Fibroblast of villous mesenchyme (primary cell): Measurements from ENCODE around the gene ANKRD42. TPM values are rescaled to one million over a fixed set of nuclear protein-coding genes. Genes with fewer than 3 reads are reported as not detected.
"Not testable (repeated sequence)": the region's sequence is repeated elsewhere in the genome, so short reads cannot be mapped to it uniquely, and the experiment has no call there.

Experiments used
- DNase-seq: peaks from one replicate; pipeline ENCODE4 v3.0.0-alpha.2; 2010; ENCODE audit warnings: low read depth
- H3K4me3 ChIP-seq: 2 replicates; pipeline ENCODE4 v1.5.1; 2011; ENCODE audit warnings: low read depth, mild to moderate bottlenecking, low read length
- total RNA-seq: library from RNA; depleted of rRNA; stranded (reverse); fragments of >200 nt; gene quantifications from 2 replicates; pipeline ENCODE4 v1.2.3, GENCODE V29; 2012
- TF ChIP-seq, protein P1 (sequence below): IDR thresholded peaks from 2 replicates; pipeline ENCODE4 v1.5.1; 2012; ENCODE audit warnings: low read depth, mild to moderate bottlenecking, low read length; ENCODE audit not compliant: insufficient read depth

ANKRD42 gene
- total RNA-seq, 1 donor, result 11.2 TPM

DNA sequence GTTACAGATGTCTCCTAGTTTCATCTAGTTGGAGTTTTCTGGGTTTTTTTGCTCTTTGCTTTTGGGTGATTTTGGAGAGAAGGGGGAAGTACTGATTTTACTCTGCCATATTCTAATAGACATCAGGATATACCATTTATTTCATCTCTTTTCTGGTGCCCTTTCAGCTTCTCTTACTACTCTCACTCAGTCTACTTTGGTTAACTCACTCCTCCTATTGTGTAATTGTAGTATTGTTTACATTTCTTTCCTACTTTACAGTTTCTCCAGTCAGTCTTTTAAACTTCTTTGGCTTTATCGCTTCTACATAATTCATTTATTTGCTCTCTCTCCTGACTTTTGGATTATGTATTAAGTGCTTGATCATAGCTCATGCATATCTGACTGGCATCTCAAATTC is 6.5 kb downstream of the ANKRD42 start:
- no peak for DNase-seq
- H3K4me3 ChIP-seq, result no peak overlapping the region
- TF ChIP-seq, protein P1, sequence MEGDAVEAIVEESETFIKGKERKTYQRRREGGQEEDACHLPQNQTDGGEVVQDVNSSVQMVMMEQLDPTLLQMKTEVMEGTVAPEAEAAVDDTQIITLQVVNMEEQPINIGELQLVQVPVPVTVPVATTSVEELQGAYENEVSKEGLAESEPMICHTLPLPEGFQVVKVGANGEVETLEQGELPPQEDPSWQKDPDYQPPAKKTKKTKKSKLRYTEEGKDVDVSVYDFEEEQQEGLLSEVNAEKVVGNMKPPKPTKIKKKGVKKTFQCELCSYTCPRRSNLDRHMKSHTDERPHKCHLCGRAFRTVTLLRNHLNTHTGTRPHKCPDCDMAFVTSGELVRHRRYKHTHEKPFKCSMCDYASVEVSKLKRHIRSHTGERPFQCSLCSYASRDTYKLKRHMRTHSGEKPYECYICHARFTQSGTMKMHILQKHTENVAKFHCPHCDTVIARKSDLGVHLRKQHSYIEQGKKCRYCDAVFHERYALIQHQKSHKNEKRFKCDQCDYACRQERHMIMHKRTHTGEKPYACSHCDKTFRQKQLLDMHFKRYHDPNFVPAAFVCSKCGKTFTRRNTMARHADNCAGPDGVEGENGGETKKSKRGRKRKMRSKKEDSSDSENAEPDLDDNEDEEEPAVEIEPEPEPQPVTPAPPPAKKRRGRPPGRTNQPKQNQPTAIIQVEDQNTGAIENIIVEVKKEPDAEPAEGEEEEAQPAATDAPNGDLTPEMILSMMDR, result no peak

DNA sequence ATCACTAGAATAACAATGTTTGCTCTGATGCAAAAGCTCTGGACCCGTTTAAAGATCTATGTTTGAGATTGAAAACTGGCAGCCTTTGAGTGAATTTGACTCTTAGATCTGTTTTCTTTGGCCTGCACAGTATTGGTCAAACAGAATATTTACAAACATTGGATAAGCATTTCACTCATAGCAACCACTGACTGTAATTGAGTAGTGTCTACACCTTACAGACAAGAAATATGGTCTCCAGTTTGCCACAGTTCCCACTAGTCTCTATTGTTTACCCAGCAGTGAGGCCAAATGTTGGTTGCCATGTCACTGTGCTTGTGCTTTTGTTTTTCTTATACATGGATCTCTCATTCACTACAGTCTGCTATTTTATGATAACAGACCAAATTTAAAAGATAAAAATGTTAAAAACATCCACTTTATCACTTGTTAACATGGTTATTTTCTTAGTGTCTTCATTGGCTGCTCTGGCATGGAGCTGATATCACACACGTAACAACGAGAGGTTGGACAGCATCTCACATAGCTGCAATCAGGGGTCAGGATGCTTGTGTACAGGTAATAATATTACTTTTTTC is 12.2 kb downstream of the ANKRD42 start:
- TF ChIP-seq, protein P1, result no peak
- peak; percentile 14 for DNase-seq
- H3K4me3 ChIP-seq, result no peak overlapping the region

DNA sequence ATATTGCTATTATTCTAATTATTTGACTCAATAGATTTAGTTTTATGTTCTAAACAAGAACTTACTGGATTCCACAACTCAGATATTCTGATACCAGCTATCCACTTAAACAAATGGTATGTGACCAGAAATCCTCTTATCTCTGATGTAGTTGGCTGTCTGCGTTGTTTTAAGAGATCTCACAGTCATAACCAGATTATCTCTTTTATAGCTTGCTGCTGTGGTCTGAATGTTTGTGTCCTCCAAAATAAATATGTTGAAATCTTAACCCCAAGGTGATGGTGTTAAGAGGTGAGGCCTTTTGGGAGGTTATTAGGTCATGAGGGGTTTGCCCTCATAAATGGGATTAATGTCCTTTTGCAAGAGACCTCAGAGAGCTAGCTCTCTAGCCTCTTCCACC is 12.7 kb downstream of the ANKRD42 start:
- peak; percentile 95 for DNase-seq
- H3K4me3 ChIP-seq, result no peak overlapping the region
- TF ChIP-seq, protein P1, result no peak

DNA sequence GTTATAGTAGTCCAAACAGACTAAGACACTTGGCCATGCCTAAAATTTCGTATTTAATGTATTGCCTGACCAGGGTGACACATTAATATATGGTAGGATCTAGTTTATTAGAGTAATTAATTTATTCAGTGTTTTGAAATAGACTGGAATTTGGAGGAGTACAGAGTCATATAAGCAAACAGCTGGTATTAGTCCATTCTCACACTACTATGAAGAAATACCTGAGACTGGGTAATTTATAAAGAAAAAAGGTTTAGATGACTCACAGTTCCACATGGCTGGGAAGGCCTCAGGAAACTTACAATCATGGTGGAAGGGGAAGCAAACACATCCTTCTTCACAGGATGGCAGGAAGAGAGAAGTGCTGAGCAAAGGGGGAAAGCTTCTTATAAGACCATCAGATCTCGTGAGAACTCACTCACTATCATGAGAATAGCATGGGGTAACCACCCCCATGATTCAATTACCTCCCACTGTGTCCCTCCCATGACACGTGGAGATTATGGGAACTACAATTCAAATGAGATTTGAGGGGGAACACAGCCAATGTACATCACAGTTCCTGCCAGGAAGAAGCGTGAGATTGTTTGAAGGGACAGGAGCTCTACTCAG is 13.4 kb downstream of the ANKRD42 start:
- not testable (repeated sequence) for H3K4me3 ChIP-seq

DNA sequence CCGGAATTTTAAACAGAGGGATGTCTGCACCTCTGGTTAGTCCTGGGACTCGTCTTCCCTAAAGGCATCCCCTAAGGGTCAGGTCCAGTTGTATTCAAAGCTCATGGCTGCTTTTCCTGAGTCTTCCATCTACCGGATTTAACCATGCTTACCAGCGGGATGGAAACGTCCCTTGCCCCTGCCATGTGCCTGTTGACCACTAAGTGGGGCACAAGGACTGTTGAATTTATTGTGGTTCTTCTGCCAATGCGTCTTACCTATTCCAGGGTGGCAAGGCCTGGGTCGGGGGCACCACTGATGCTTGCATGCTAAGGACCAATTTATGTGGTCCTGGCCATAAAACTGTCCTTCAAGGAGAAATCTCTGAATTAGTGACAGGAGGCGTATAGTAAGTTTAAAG is 25.6 kb downstream of the ANKRD42 start:
- no peak for DNase-seq
- TF ChIP-seq, protein P1, result peak; percentile 37
- no peak overlapping the region for H3K4me3 ChIP-seq

More for the DNA sequence above, 13.4 kb downstream of the ANKRD42 start:
- peak; percentile 67 for DNase-seq

DNA sequence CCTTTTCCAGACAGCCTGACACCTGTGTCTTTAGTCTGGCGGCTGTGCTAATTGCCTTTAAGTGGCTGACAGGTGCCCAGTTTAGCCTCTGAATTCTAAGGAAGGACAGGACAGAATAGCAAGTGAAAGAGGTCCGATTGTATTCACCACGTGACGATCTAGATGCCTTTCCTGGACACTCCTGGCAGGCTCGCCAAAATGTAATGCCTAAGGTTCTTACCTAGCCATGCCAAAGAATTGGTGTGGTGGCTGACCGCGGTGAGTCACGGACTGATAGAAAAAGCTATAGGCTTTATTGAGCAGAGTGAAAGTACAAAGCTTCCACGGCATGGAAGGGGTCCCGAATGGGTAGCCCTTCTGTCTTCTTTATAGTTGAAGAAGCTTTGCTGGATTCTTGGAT is 26.7 kb downstream of the ANKRD42 start:
- TF ChIP-seq, protein P1, result no peak
- DNase-seq, result no peak
- no peak overlapping the region for H3K4me3 ChIP-seq

DNA sequence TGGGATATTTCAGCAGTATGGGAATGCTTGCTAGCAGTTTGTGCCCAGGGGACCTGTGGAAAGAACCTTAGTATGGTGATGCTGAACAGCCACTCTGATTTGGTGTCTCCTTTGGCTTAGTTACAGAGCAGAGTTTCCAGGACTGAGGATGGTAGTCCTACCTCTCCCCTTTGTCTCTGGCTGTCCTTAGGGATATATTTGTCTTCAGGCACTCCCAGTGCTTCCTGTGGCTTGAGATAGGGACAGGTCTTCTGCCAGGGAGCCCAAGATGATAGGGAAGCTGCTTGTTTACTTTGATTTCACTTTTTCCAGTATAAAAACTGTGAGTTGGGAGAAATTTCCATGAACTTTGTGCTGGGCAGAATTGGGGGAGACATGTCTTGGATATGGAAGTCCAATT is 28.2 kb downstream of the ANKRD42 start:
- DNase-seq, result no peak
- TF ChIP-seq, protein P1, result no peak
- H3K4me3 ChIP-seq, result no peak overlapping the region
